CD4-positive, CD25-positive, alpha-beta regulatory T cell (primary cell): ENCODE results near the gene AP5B1. TPM values are rescaled to one million over a fixed set of nuclear protein-coding genes. Genes with fewer than 3 reads are reported as not detected.

ENCODE experiments used
- ATAC-seq, 2 donors: fragments of 150-1000 bp; cut with Tn5 transposase; one replicate each; pipeline ENCODE4 v1.10.0; 2021; ENCODE audit warnings: low read depth in 2 of 2, moderate number of reproducible peaks in 2 of 2, moderate library complexity in 1 of 2
- DNase-seq, 3 donors: peaks; one replicate each; pipeline versions ENCODE4 v3.0.0 to v3.0.0-alpha.2; 2012 to 2022; ENCODE audit warnings: mixed read lengths in 1 of 3
- H3K27ac ChIP-seq: one replicate; pipeline ENCODE4 v1.7.0; 2013; ENCODE audit warnings: mild to moderate bottlenecking, low read length; ENCODE audit not compliant: insufficient read depth, poor library complexity, severe bottlenecking
- H3K27me3 ChIP-seq: one replicate; pipeline ENCODE4 v1.7.0; 2013; ENCODE audit warnings: low read length; ENCODE audit not compliant: control insufficient read depth, insufficient read depth
- H3K36me3 ChIP-seq: one replicate; pipeline ENCODE4 v1.7.0; 2013; ENCODE audit warnings: mild to moderate bottlenecking, low read length, moderate library complexity; ENCODE audit not compliant: control insufficient read depth, insufficient read depth
- H3K4me1 ChIP-seq: 2 replicates; pipeline ENCODE4 v1.7.0; 2013; ENCODE audit warnings: mild to moderate bottlenecking, low read length; ENCODE audit not compliant: insufficient read depth, control insufficient read depth, poor library complexity, severe bottlenecking
- H3K4me3 ChIP-seq: one replicate; pipeline ENCODE4 v1.7.0; 2013; ENCODE audit warnings: low read depth, mild to moderate bottlenecking, low read length, moderate library complexity
- H3K9me3 ChIP-seq, 2 experiments: 1 replicate in 1 of 2; 2 replicates in 1 of 2; pipeline ENCODE4 v1.7.0; 2013; ENCODE audit warnings: low read length in 2 of 2, mild to moderate bottlenecking in 1 of 2, moderate library complexity in 1 of 2; ENCODE audit not compliant: control insufficient read depth in 2 of 2
- H3K27ac Mint-ChIP-seq, 3 donors: one replicate each; pipeline ENCODE4 v1.8.0; 2020 to 2022; ENCODE audit warnings: mild to moderate bottlenecking in 3 of 3, mixed read lengths in 3 of 3, moderate library complexity in 2 of 3
- H3K27me3 Mint-ChIP-seq: one replicate; pipeline ENCODE4 v1.8.0; 2022; ENCODE audit warnings: mild to moderate bottlenecking, mixed read lengths
- H3K36me3 Mint-ChIP-seq: one replicate; pipeline ENCODE4 v1.8.0; 2020; ENCODE audit warnings: mixed read lengths
- H3K4me1 Mint-ChIP-seq, 4 donors: one replicate each; pipeline ENCODE4 v1.8.0; 2020 to 2022; ENCODE audit warnings: mixed read lengths in 4 of 4, mild to moderate bottlenecking in 1 of 4
- H3K4me3 Mint-ChIP-seq, 4 donors: one replicate each; pipeline ENCODE4 v1.8.0; 2020 to 2022; ENCODE audit warnings: mild to moderate bottlenecking in 4 of 4, mixed read lengths in 4 of 4, moderate library complexity in 3 of 4
- H3K9me3 Mint-ChIP-seq, 7 donors: one replicate each; pipeline ENCODE4 v1.8.0; 2020 to 2022; ENCODE audit warnings: mixed read lengths in 7 of 7, mild to moderate bottlenecking in 3 of 7, moderate library complexity in 2 of 7
- polyA plus RNA-seq, 4 donors: library from polyadenylated mRNA; unstranded; fragments of 300-500 nt; fragmentation: Illumina TruSeq; gene quantifications; one replicate each; pipeline ENCODE4 v1.2.3, GENCODE V29; 2021
- total RNA-seq: library from RNA; stranded (reverse); gene quantifications from one replicate; pipeline ENCODE4 v1.2.3, GENCODE V29; 2022

The AP5B1 gene
- 16.8 TPM for total RNA-seq
- polyA plus RNA-seq = 10 to 100 TPM in 1 of 4 donors, 1 to 10 TPM in 3; 7.6 to 10.8 (median 9.5) TPM

- H3K4me3 Mint-ChIP-seq = peak within 1 kb of the TSS; percentile 86 to 94 (median 90)
- Histone ChIP-seq H3K9me3 (no peaks in the 10 kb centered on the region), H3K4me3 (peak within 1 kb of the TSS; percentile 48), H3K27me3 (peaks cover 3% of the 10 kb centered on the region), H3K4me1 (peaks cover 33% of the 10 kb centered on the region), H3K27ac (peak within 1 kb of the TSS; percentile 33), H3K36me3 (peaks cover 11% of the 10 kb centered on the region)
- peak; percentile 60 to 65 for ATAC-seq
- H3K27ac Mint-ChIP-seq = peak within 1 kb of the TSS in 2 of 3 donors; percentile 48 to 75
- H3K36me3 Mint-ChIP-seq = peaks cover 4% of the 10 kb centered on the region
- no peaks in the 10 kb centered on the region for H3K9me3 Mint-ChIP-seq
- DNase-seq = peak; percentile 66 to 72 (median 71)
- H3K4me1 Mint-ChIP-seq = peaks cover 7 to 42% (median 15%) of the 10 kb centered on the region in 4 donors
- peaks cover 17% of the 10 kb centered on the region for H3K27me3 Mint-ChIP-seq
Observed at GRCh38 chr11:65780770-65781151, at the start of gene AP5B1. Gene AP5B1 (minus strand): TSS chr11:65780976. CDS start chr11:65780591, 385 bp downstream.

GRCh38 chr11:65829459-65829858 lies 48.7 kb upstream of the AP5B1 start:
- DNase-seq (no peak), ATAC-seq (no peak)
- Histone ChIP-seq H3K4me3 (no peak overlapping the region), H3K27me3 (peaks cover 4% of the 10 kb centered on the region), H3K4me1 (peaks cover 16% of the 10 kb centered on the region), H3K27ac (no peak overlapping the region), H3K36me3 (no peaks in the 10 kb centered on the region), H3K9me3 (no peaks in the 10 kb centered on the region)
- Mint-ChIP-seq H3K9me3 (no peaks in the 10 kb centered on the region), H3K4me1 (peaks cover 0 to 10% (median 5%) of the 10 kb centered on the region in 4 donors), H3K27me3 (peaks cover 26% of the 10 kb centered on the region), H3K27ac (no peak overlapping the region), H3K4me3 (peak overlapping the region in 1 of 4 donors; percentile 35), H3K36me3 (no peaks in the 10 kb centered on the region)

GRCh38 chr11:65826984-65827735 lies 46.4 kb upstream of the AP5B1 start:
- DNase-seq (no peak), ATAC-seq (no peak)
- Mint-ChIP-seq H3K4me1 (peaks cover 0 to 5% (median 1%) of the 10 kb centered on the region in 4 donors), H3K4me3 (no peak overlapping the region), H3K27ac (no peak overlapping the region), H3K36me3 (no peaks in the 10 kb centered on the region), H3K9me3 (no peaks in the 10 kb centered on the region), H3K27me3 (peaks cover 29% of the 10 kb centered on the region)
- Histone ChIP-seq H3K4me1 (no peaks in the 10 kb centered on the region), H3K27ac (no peak overlapping the region), H3K4me3 (no peak overlapping the region), H3K27me3 (peaks cover 3% of the 10 kb centered on the region), H3K9me3 (no peaks in the 10 kb centered on the region), H3K36me3 (no peaks in the 10 kb centered on the region)

- no peaks in the 10 kb centered on the region for H3K36me3 ChIP-seq
- no peaks in the 10 kb centered on the region for H3K9me3 ChIP-seq
- DNase-seq (no peak), ATAC-seq (no peak)
- no peaks in the 10 kb centered on the region for H3K36me3 Mint-ChIP-seq
- H3K4me3 Mint-ChIP-seq = no peak overlapping the region
- no peak overlapping the region for H3K27ac ChIP-seq
- no peaks in the 10 kb centered on the region for H3K27me3 ChIP-seq
- peaks cover 0 to 3% (median 0%) of the 10 kb centered on the region in 4 donors for H3K4me1 Mint-ChIP-seq
- no peaks in the 10 kb centered on the region for H3K9me3 Mint-ChIP-seq
- no peak overlapping the region for H3K4me3 ChIP-seq
- peaks cover 17% of the 10 kb centered on the region for H3K27me3 Mint-ChIP-seq
- H3K27ac Mint-ChIP-seq = no peak overlapping the region
- H3K4me1 ChIP-seq = no peaks in the 10 kb centered on the region
Observed at GRCh38 chr11:65822776-65823528, 42.2 kb upstream of the AP5B1 start.

- Mint-ChIP-seq H3K4me3 (no peak overlapping the region), H3K4me1 (peaks cover 0 to 18% (median 4%) of the 10 kb centered on the region in 4 donors), H3K27ac (no peak overlapping the region), H3K36me3 (no peaks in the 10 kb centered on the region), H3K27me3 (peaks cover 10% of the 10 kb centered on the region), H3K9me3 (no peaks in the 10 kb centered on the region)
- Histone ChIP-seq H3K27me3 (no peaks in the 10 kb centered on the region), H3K36me3 (no peaks in the 10 kb centered on the region), H3K4me3 (no peak overlapping the region), H3K9me3 (no peaks in the 10 kb centered on the region), H3K4me1 (peaks cover 11% of the 10 kb centered on the region), H3K27ac (no peak overlapping the region)
- DNase-seq (no peak), ATAC-seq (no peak)
Observed at GRCh38 chr11:65821107-65821506, 40.3 kb upstream of the AP5B1 start.

GRCh38 chr11:65817835-65818680 lies 37.3 kb upstream of the AP5B1 start:
- Mint-ChIP-seq H3K27ac (peak overlapping the region in 2 of 3 donors; percentile 52 to 73), H3K9me3 (no peaks in the 10 kb centered on the region), H3K4me1 (peaks cover 0 to 22% (median 4%) of the 10 kb centered on the region in 4 donors), H3K4me3 (peak overlapping the region; percentile 80 to 94 (median 82)), H3K27me3 (peaks cover 15% of the 10 kb centered on the region), H3K36me3 (no peaks in the 10 kb centered on the region)
- Histone ChIP-seq H3K4me3 (peak overlapping the region; percentile 79), H3K9me3 (no peaks in the 10 kb centered on the region), H3K27ac (peak overlapping the region; percentile 67), H3K36me3 (no peaks in the 10 kb centered on the region), H3K27me3 (no peaks in the 10 kb centered on the region), H3K4me1 (peaks cover 11% of the 10 kb centered on the region)
- DNase-seq = peak; percentile 86 to 89 (median 87)
- peak; percentile 91 to 93 for ATAC-seq

GRCh38 chr11:65817312-65817834 lies 36.6 kb upstream of the AP5B1 start:
- no peaks in the 10 kb centered on the region for H3K27me3 ChIP-seq
- no peaks in the 10 kb centered on the region for H3K9me3 Mint-ChIP-seq
- peaks cover 0 to 22% (median 4%) of the 10 kb centered on the region in 4 donors for H3K4me1 Mint-ChIP-seq
- peak overlapping the region; percentile 67 for H3K27ac ChIP-seq
- H3K4me3 Mint-ChIP-seq = peak overlapping the region; percentile 80 to 94 (median 82)
- no peak for ATAC-seq
- peak overlapping the region; percentile 52 to 73 (median 52) for H3K27ac Mint-ChIP-seq
- peaks cover 11% of the 10 kb centered on the region for H3K4me1 ChIP-seq
- no peak for DNase-seq
- H3K36me3 Mint-ChIP-seq = no peaks in the 10 kb centered on the region
- peak overlapping the region; percentile 79 for H3K4me3 ChIP-seq
- peaks cover 14% of the 10 kb centered on the region for H3K27me3 Mint-ChIP-seq
- H3K9me3 ChIP-seq = no peaks in the 10 kb centered on the region
- H3K36me3 ChIP-seq = no peaks in the 10 kb centered on the region
